Stimulated activated CD4-positive, alpha-beta T cell treated with anti-CD3 and anti-CD28 coated beads, Interleukin-1b, Interleukin-23, amount 100 ng/mL, for 1 hour (primary cell): Measurements from ENCODE around the gene RPL41.
A peak's percentile ranks its signal among the peaks of the same experiment; 100 is the strongest.
"Not testable (repeated sequence)": the region's sequence is repeated elsewhere in the genome, so short reads cannot be mapped to it uniquely, and the experiment has no call there.

Experiments used
- DNase-seq, 2 donors: peaks; one replicate each; pipeline ENCODE4 v3.0.0-alpha.2; 2020; ENCODE audit warnings: low read depth in 2 of 2

The RPL41 gene

GRCh38 chr12:56116267-56117081 lies at the start of gene RPL41:
TSS of gene RPL41 (plus strand) at chr12:56116633.
- DNase-seq: peak; percentile 85 to 96

DNA sequence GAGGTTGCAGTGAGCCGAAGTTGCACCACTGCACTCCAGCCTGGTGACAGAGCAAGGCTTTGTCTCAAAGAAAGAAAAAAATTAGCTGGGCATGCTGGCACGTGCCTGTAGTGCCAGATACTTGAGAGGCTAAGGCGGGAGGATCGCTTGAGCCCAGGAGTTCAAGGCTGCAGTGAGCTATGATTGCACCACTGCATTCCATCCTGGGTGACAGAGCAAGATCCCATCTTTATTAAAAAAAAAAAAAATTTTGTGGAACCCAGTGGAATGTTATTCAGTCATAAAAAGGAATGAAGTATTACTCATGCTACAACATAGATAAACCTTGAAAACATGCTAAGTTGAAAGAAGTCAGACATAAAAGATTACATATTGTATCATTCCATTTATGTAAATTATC lies 44.8 kb upstream of the RPL41 start:
- no peak for DNase-seq

- DNase-seq: no peak
Measured at GRCh38 chr12:56074396-56074795, 42.0 kb upstream of the RPL41 start.

GRCh38 chr12:56077966-56078365 lies 38.5 kb upstream of the RPL41 start:
- not testable (repeated sequence) for DNase-seq

- DNase-seq: no peak
Measured at GRCh38 chr12:56078427-56078826, 38.0 kb upstream of the RPL41 start.

DNA sequence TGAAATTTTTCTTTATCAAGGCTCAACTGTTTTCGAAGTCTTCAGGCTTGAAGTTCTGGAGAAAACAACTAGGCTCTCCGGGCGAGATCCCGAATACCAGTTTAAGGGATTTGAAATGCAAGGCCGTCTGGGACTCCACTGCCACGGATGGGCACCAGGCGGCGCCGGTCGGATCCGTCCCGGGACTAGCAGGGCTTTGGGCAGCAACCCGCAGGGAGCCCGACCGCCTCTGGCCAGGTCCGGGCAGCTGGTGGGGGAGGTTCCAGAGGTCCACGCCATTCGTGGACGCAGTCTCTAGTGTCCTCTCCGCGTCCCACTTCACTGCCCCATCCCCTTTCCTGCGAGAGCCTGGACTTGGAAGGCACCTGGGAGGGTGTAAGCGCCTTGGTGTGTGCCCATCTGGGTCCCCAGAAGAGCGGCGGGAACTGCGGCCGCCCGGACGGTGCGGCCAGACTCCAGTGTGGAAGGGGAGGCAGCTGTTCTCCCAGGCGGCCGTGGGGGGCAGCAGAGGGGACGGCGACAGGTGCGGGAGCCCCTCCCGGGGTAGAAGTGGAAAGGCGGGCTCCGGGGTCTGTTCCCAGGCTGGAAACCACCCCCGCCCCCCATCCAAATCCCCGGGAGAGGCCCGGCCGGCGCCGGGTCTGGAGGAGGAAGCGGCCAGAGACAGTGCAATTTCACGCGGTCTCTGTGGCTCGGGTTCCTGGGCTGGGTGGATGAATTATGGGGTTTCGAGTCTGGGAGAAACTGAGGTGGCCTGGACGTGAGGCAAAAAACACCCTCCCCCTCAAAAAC lies 37.3 kb upstream of the RPL41 start:
- peak in 1 of 2 donors; percentile 18 for DNase-seq

GRCh38 chr12:56079723-56080555 lies 36.5 kb upstream of the RPL41 start, which contains the start of gene ERBB3:
TSS of gene ERBB3 (plus strand) at chr12:56080165. CDS start at chr12:56080301, 136 bp downstream.
- DNase-seq: peak in 1 of 2 donors; percentile 42

DNA sequence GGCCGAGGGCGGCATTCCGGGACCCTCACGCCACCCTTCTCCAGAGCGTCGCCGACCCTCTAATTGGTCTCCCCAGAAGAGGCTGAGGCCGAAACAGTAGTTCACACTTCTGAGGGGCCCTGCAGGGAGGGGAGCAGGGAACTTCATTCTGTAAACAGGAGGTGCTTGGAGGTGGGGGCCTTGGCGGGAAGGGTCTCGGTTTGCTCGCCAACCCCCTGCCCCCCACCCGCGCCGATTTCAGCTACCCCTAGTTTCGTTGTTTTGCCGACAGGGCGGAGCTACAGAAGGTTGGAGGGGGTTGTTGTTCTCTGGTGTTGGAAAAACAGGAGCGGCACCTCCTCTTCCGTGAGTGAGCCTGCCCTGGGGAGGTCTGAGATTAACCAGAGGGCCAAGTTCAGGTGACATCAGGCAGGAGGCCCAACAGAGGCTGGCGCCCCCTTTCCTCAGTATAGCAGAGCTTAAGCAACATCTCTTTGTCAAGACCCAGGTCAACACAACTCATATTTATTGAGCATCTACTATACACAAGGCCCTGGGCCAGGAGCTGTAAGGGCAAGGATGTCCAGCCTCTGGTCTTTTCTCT lies 35.8 kb upstream of the RPL41 start:
- DNase-seq: no peak

DNA sequence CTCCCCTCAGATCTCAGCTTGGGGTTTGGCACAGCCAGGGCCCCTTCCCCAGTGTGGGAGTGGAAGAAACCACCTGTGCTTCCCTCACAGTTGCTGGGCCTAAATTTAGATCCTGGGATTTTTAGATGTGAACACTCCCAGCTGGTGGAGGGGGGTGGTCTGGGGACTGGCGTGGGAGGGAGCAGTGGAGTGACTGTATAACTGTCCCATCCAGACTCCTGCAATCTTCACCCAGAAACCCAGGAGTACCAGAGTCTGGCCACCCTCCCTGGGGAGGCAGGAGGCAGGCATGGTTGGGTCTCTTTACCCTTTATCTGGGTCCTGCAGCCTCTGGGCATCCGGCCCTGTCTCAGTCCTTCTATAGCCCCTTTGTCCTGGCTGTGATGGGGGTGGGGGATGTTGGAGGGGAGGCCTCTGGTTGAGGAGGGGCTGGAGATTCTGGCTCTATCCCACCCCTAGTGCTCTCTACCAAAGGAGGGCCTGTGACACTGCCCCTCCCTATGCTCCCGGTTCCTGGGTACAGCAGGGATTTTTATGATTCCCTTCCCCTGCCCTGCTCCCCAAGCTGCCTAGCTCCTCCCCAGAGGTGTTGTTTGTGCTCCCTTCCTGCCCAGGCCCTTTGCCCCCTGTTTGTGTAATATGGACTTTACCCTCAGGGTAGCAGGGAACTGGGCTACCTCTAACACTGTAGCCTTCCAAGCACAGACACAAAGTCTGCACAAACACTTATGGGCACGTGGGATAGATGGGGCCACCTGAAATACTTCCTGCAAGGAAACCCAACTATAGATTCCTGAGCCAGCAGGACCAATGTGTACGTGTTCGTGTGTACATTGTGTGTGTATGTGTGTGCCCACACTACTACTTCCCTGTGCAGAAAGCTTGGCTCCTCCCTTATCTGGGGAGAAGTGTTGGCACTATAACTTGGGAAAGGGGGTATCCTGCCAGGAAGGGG lies 34.8 kb upstream of the RPL41 start:
- no peak for DNase-seq

DNA sequence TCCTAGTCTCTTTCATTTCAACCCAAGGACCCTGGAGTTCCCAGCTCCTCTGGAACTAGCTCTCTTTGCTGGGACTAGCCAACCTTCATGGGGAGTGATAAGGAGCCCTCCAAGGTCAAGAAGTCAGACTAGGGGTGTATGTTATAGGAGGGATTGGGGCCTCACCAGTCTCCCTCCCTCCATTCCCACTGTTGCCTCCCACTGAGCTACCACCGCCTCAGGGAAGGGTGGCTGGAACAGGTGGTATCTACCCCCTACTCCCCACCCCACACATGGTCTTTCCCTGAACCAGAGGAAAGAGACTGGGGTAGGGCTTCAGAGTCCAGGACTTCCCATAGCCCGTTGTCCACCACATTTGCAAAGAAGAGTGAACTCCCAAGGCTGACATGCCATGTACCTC lies 34.1 kb upstream of the RPL41 start:
- DNase-seq: no peak

GRCh38 chr12:56082967-56083366 lies 33.5 kb upstream of the RPL41 start:
- no peak for DNase-seq

GRCh38 chr12:56084958-56085543 lies 31.4 kb upstream of the RPL41 start:
- no peak for DNase-seq

- DNase-seq: no peak
Measured at GRCh38 chr12:56086096-56086495, 30.3 kb upstream of the RPL41 start.

DNA sequence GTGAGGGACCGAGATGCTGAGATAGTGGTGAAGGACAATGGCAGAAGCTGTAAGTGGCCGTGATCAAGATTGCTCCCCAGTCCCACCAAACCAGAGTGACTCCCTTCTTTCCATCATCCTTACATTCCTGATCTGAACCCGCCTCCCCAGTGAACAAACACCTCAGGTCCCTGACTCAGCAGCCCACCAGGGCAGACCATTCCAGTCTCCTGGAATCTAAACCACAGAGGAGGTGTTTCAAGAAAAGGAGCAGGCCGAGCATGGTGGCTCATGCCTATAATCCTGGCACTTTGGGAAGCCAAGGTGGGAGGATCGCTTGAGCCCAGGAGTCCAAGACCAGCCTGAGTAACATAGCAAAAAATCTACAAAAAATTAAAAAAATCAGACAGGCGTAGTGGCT lies 29.8 kb upstream of the RPL41 start:
- DNase-seq: no peak

DNA sequence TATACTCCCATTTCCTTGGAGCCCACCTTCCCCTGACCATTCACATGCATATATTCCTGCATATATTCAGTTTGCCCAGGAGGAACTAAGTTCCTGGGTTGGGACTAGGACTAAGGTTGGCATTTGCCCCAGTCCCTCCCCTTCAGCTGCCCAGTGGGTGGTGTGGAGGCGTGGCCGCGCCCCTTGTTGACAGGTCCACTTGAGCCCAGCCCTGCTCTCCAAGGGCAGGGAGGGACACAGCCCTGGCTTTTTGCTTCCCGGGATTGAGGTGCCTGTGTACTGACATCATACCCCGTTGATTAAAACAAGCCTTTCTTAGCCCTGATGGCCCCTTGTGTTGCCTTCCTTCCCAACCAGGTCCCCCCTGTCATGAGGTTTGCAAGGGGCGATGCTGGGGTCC lies 29.2 kb upstream of the RPL41 start:
- DNase-seq: no peak

DNA sequence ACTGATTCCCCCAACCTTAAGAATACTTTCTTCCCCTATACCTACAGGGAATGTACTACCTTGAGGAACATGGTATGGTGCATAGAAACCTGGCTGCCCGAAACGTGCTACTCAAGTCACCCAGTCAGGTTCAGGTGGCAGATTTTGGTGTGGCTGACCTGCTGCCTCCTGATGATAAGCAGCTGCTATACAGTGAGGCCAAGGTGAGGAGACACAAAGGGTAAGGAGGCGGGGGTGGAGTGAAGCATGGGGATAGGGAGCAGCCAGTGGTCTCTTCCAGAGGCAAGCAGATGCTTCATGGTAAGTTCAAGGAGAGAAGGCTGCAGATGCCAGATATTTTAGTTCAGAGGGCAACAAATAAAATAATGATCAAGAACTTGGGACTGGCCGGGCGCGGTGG lies 18.7 kb upstream of the RPL41 start:
- DNase-seq: no peak

DNA sequence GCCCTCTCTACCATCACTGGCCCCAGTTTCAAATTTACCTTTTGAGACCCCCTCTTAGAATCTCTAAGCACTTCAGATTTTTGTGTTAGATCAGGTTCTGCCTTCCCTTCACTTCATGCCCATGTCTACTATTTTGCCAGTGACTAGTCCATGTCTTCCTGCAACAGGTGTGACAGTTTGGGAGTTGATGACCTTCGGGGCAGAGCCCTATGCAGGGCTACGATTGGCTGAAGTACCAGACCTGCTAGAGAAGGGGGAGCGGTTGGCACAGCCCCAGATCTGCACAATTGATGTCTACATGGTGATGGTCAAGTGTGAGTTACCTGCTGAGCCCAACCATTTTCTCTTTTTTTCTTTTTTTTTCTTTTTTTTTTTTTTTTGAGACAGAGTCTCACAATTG lies 17.8 kb upstream of the RPL41 start:
- DNase-seq: no peak

GRCh38 chr12:56099787-56100186 lies 16.6 kb upstream of the RPL41 start:
- DNase-seq: no peak

- DNase-seq: no peak
Measured at GRCh38 chr12:56101045-56101444, 15.4 kb upstream of the RPL41 start.

- no peak for DNase-seq
Measured at GRCh38 chr12:56102683-56103065, 13.8 kb upstream of the RPL41 start.
